ENCODE measurements around the gene TENM4.
A peak's percentile ranks its signal among the peaks of the same experiment; 100 is the strongest.
"Not testable (repeated sequence)": the region's sequence is repeated elsewhere in the genome, so short reads cannot be mapped to it uniquely, and the experiment has no call there.

The TENM4 gene

DNA sequence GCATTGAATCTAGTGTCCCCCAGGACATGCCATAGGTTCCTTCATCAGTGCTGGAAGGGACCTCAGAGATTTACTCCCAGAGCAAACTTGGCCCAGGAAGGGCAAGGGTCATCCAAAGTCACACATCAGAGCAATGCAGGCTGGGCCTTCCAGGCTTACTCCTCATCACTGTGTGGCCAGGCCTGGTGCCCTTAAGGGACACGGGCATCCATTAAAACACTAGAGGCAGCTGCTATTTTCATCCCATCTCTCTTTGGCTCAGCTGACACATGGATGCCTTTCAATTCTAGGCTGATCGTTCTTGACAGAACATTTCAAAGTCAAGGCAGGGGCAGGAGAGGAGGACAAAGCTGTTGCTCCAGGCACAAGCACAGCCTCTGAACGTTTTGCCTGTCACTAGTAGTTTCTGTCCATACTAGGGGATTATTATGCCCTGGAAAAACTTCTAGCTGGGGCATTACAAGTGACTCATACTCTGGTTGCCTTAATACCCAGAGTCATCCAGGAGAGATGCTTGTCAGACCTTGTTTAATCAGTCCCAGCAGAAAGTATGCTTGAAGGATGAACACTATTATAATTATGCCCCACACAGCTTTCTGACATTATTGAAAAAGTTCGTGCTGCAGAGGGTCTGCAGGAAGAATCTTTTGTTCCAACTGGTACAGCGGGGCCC lies 240.3 kb downstream of the TENM4 start:
- DNase-seq = no peak

DNA sequence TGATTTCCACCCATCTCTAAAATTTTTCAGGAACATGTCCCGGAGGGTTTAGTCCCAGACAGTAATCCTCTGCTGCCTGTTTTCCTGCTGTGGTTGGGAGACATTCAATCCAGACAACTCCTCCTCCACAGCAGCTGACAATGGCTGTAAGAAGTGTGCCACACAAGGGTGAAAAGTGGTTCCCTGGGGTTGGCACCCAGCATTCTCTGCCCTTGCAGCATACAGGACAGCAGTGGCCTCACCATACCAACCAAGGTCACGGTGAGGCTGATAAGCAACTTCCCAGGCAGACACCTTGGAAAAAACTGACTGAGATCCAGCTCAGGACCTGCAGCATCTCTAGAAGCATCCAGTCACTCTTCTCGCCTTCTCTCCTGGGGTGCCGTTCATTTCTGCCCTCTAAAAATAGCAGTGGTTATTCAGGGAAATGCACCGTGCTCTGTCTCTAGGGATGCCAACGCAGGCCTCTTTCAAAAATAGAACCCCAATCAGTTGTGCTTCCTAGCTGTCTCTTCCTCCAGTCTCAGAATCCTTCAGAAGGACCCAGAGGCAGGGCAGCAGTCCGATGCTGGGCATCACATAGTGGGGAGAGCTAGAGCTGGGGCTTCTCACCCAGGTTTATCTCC lies 241.0 kb downstream of the TENM4 start:
- no peak for DNase-seq

DNA sequence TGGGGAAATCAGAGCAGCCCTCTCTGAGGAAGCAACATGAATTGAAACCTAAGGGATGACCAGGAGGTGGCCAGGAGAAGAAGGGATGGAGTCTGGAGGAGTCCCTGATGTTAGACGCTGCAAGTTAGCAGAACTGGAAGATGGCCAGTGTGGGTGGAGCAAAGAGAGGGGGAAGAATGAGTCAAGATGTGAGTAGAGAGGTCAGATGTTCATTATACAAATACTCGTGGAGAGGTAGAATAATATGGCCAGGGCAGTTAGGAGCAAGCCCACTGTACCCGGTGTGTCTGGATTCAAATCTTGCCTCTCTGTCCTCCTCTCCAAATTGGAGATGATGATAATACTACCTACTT lies 242.0 kb downstream of the TENM4 start:
- no peak for DNase-seq

DNA sequence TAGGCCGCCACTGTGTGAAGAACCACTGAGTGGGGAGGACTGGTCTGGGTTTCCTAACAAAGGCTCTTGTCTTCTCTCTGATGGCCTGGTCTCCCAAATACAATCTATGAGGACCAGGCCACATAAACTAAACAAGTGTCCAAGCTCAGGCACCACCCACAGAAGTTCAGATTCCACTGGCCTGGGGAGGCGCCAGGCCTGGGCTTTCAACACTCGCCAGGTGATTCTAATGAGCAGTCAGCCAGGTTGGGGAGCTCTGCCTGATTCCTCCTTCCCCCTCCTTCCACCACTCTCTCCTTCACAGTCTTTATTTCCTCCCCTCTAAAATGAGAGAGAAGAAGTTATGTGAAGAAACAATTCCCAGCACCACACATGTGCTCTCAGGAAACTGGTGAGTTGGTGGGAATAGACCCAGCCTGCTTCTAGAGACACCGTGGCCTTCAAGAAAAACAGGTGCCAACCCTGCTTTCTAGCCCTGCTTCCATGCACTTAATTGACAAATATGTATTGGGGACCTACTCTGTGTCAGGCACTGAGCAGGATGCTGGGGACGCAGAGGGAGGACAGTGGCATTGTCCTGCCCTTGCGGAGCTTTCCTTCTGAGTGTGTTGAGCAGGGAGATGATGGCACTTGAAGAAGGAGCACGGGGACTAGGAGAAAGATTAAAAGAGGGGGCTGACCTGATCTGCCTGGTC lies 242.5 kb downstream of the TENM4 start:
- no peak for DNase-seq

DNA sequence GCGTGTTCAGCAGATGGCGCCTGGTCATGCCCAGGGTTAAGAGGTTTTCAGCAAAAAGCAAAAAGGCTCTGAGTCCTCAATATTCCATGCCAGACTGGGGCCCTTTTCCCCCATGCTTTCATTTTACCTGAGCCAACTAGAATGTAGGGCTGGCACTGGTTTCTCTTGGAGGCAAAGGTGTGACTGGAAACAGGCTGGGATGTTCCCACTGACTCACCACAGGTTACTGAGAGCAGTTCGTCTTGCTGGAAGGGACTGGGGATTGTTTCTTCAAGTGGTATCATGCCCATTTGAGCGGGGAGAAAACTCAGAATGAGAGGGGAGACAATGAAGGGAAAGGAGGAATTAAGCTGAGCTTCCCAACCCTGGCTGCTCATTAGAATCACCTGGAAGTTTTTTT lies 243.9 kb downstream of the TENM4 start:
- DNase-seq = no peak

DNA sequence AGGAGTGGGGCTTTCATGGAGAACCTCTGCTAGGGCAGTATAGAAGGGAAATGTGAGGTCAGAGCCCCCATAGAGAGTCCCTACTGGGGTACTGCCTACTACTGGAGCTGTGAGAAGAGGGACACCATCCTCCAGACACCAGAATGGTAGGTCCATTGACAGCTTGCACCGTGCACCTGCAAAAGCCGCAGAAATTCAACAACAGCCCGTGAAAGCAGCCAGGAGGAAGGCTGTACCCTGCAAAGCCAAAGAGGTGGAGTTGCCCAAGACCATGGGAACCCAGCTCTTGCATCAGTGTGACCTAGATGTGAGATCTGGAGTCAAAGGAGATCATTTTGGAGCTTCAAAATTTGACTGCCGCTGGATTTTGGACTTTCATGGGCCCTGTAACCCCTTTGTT lies 245.6 kb downstream of the TENM4 start:
- DNase-seq = no peak

DNA sequence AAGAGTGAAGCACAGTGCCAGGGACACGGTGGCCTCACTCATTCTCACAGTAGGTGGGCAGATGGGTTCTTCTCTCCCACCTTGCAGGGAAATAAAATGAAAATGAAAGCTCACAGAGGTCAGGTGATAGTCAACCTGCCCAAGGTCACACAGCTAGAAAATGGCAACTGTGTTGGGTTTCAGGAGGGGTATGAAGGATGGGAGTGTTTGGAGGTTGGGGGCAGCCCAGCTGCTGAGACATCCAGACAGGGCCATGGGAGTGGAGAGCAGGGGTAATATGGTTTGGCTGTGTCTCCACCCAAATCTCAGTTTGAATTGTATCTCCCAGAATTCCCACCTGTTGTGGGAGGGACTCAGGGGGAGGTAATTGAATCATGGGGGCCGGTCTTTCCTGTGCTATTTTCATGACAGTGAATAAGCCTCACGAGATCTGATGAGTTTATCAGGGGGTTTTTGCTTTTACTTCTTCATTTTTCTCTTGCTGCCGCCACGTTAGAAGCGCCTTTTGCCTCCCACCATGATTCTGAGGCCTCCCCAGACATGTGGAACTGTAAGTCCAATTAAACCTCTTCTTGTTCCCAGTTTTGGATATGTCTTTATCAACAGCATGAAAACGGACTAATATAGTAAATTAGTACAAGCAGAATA lies 247.0 kb downstream of the TENM4 start:
- DNase-seq = no peak

DNA sequence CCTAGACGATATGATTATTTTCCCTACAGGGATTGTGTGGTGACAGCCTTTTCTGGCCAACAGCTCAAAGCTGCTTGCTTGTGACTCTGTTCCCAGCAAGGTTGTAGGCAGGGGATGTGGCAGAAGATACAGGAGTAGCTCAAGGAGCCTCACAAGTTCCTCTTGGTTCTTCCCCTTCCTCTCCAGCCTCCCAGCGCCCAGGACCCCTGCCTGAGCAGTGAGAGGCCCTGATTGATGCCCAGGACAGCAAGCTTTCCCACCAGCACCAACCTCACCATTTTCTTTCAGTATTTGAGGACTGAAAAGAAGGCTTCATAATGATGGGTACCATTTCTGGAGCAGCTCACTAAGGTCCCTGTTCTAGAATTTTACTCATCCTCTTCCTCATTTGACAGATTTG lies 248.0 kb downstream of the TENM4 start:
- DNase-seq = no peak

DNA sequence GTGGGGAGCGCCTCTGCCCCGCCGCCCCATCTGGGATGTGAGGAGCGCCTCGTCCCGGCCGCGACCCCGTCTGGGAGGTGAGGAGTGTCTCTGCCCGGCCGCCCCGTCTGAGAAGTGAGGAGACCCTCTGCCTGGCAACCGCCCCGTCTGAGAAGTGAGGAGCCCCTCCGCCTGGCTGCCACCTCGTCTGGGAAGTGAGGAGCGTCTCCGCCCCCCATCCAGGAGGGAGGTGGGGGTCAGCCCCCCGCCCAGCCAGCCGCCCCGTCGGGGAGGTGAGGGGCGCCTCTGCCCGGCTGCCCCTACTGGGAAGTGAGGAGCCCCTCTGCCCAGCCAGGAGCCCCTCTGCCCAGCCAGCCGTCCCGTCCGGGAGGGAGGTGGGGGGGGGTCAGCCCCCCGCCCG lies 249.1 kb downstream of the TENM4 start:
- DNase-seq = not testable (repeated sequence)

DNA sequence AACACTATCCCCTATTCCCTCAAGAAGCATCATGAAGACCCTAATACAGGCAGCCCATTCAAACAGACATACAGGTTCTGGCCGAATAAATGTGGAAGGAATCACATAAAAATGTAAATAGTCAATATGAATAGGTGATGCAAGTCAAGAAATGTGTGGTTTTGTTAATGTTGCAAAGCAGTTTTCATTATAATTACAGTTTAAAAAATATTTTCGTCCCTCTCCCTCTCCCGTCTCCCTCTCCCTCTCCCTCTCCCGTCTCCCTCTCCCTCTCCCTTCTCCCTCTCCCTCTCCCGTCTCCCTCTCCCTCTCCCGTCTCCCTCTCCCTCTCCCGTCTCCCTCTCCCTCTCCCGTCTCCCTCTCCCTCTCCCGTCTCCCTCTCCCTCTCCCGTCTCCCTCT lies 250.3 kb downstream of the TENM4 start:
- DNase-seq = not testable (repeated sequence)

DNA sequence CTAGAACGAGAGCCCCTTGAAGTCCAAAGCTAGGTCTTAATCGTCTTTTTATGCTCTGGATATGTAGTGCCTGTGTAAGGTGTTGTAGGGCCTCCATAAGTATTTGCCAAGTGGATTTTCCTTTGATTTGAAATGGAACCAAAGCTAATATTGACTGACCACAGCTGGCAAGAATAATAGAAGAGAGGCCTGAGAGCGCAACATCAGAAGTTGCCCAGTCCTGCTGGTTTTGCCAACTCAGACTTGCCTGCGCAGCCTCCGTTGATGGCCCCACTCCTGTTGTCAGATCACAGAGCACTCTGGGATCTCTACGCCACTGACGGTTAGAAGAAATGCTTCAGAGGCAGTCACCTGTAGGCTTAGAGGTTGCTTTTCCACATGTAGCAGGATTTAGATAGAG lies 251.2 kb downstream of the TENM4 start:
- no peak for DNase-seq

DNA sequence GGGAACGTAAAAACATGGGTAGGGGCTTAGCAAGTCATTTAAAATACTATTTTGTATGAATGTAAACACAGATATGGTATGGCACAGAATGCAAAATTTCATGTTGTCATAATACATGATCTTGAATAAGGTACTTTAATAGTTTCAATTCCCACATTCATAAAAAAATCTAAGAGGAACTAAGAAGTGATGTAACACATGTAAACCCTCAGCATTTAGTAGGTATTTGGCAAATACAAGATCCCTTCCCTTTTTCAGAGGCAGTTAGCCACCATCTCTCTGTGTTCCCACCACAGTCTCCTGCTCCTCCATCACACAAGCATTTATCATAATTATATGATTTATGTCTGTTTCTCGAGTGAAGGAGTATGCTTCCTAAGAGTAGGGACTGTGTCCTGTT lies 251.8 kb downstream of the TENM4 start:
- DNase-seq = no peak

DNA sequence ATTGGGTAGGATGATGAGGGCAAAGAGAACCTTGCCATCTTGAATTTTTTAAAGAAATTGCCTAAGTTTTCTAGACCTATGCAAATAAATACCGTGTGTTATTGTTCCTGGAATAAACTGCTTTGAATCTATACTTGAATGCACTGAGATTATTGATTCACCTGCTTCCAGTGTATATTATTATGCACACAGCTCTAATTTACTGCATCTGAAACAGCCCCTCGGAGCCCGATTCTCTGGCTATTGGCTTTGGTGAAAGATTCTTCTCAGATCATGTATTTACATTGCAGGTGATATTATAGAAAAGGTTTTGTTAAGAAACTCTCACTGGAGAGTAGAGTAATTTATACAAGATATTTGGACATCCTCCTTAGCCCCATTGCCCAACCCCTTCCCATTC lies 254.2 kb downstream of the TENM4 start:
- no peak for DNase-seq

DNA sequence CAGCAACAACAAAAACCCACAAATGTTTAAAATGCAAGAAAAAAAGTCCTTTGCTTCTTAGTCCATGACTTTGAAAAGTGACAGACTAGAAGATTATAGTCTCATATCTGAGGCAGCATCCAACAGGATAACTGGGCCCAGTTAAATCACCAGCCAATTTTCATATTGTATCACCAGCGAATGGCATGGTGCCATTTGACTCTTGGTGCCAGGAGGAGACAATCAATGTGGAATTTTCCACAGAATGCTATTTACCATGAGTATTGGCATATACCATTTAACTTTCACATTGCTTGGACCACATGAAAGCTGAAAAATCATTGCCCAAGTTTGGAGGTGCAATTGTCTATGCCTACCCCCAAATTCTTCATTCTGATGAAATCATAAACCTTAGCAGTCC lies 255.5 kb downstream of the TENM4 start:
- DNase-seq = peak; percentile 6

DNA sequence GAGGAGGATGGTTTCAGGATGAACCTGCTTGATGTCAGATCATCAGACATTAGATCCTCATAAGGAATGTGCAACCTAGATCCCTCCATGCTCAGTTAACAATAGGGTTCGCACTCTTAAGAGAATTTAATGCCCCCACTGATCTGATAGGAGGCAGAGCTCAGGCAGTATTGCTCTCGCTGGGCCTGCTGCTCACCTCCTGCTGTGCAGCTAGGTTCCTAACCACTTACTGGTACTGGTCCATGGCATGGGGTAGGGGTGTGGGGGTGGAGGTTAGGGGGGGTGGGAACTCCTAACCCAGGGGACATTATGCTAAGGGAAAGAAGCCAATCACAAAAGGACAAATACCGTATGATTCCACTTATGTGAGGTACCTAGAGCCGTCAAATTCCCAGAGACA lies 256.5 kb downstream of the TENM4 start:
- DNase-seq = no peak

DNA sequence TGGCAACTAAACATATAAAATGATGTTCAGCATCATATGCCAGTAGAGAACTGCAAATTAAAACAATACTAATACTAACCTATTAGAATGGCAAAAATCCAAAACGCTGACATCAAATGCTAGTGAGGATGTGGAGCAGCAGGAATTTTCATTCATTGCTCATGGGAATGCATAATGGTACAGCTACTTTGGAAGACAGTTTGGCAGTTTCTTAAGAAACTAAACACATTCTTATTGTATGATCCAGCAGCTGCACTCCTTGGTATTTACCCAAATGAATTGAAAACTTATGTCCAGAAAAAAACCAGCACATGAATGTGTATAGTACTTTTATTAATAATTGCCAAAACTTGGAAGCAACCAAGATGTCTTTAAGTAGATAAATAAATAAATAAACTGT lies 258.0 kb downstream of the TENM4 start:
- DNase-seq = no peak

DNA sequence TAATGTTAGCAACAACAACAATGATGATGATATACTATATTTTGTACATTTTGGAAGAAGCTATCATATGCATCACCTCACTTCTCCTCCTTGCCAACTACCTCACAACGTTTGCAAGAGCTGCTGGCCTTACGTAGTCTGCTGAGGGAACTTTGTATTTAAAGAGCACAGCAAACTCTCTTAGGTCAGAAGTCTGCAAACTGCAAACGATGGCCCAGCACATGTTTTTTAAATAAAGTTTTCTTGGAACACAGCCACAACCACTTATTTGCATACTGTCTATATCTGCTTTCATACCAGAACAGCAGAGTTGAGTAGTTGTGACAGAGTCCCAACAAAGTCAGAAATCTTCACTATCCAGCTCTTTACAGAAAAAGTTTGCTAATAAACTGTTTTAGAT lies 261.7 kb downstream of the TENM4 start:
- no peak for DNase-seq

DNA sequence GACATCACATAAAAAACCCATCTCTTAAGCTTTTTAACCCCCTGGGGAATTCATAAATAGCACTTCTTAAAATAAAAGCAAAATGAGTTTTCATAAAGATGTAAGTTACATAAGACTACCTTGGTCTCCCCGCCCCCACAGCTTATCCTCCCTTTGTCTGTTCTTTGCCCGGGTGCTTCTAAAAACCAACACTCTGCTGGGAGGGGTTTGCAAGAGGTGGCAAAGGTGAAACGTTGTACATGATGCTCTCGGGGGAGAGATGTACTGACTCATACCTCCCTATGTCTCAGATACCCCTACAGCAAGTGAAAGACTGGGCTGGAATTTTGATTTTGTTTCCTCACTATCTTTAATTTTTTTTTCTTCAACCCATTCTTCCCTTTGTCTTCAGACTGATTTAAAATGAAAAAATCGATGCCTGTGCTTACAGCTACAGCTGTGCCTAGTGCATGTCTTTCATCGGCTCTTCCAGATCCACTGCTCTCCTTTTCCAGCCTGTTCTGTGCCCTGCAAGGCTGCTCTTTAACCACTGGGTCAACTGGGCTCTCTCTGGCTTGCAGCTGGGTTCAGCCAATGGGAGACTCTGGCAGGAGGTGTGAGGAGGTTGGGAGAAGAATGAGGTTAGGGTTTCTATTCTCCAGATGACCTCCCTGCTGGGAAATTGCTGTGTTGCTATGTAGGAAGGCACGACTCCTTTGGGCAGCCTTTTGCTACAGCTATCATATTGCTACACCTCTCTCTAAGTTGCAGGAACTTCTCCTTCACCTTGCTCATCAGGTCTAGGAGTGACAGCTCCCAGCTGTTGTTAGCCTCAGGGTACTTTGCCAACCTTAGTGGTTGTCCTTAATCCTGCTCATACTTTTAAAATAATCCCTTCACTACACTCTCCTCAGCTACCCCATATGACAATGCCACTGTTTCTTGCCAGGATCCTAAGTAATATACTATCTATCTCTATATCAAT lies 266.5 kb downstream of the TENM4 start:
- no peak for DNase-seq

DNA sequence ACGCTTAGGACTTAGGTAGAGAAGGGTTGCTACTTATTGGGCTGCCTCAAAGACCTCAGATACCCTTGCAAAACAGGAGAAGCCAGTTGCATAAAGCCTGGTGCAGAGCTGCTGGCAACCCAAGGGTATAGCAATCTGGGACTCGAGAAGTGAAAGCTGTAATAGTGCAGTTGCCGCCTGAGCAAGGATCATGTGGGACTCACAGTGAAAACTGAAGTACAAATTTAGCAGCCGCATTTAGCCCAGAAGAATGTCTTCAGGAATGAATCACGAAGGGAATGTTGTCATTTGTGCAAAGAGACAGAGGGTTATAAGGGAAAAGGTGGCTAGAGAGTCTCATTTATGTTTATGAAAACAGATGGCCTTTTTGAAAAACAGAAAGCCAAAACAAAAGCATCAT lies 267.2 kb downstream of the TENM4 start:
- no peak for DNase-seq

DNA sequence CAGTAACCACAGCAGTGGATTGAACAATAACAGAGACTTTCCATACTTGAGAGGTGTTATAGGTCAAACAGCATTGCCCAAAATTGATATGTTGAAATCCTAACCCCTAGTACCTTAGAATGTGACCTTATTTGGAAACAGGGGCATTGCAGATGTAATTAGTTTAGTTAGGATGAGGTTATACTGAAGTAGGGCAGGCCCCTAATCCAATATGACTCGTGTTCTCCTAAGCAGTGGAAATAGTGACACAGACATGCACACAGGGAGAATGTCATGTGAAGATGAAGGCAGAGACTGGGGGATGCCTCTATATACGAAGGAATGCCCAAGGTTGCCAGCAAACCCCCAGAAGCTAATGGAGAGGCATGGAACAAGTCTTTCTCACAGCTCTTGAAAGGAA lies 270.5 kb downstream of the TENM4 start:
- DNase-seq = no peak

DNA sequence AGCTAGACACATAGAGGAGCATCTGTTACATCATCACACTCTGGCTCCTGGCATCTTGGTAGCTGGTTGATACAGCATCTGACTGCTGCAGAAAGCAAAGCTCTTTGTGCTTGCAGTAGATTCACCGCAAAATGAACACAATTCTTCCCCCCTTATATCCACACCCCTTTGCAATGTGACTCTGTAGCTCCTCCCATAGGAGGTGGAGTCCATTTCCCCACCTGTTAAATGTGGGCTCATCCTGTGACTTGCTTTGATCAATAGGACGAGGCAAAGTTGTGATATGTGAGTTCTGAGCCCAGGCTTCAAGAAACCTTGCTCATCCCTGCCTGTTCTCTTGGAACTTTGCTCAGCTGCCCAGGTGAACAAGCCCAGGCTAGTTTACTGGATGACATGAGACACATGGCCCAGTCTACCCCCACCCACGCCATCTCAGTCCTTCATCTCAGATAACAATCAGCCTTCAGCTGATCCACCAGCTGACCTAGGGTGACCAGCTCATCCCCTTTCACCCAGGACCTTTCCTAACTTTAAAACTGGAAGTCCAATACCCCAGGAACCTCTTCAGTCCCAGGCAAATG lies 272.2 kb downstream of the TENM4 start:
- no peak for DNase-seq

DNA sequence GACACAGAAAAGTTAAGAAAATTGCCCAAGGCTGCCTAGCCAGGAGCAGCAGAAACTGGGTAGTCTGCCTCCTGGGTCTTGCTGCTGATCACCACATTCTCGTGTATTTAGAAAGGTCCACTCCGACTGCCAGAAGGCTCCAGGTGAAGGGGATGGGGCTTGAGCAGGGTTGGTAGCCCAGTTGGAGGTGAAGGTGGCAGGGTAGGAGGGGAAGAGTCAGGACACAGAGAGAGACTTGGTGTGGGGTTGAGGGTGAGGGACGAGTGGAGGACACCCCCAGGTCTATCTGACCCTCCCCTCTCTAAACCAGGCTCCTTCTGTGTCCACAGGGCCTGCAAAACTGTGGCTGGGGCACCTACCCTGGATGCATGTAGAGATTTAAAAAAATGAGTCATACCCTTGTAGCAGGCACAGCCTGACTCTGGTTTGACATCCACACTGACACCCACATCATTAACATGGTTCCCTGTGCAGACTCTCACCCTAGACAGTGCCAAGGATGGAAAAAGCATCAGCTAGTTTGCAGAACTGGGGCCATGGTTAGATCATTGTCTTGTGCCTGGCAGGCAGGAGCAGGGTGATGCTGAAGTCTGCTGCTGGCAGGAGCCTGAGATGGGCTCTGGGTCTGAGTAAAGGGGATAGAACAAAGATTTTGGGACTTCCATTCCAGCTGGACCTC lies 273.2 kb downstream of the TENM4 start:
- no peak for DNase-seq

Data from NCI-H1105 treated with DMSO at 0.1 percent for 48 hours (cell line).